HG03060 (cell line): ENCODE results near the gene RASSF8.
A peak's percentile ranks its signal among the peaks of the same experiment; 100 is the strongest.
"Not testable (repeated sequence)": the region's sequence is repeated elsewhere in the genome, so short reads cannot be mapped to it uniquely, and the experiment has no call there.

Source experiments
- ATAC-seq: cut with Tn5 transposase; IDR thresholded peaks from one replicate; pipeline ENCODE4 v1.9.1; 2021; ENCODE audit warnings: low read depth, moderate number of reproducible peaks; ENCODE audit not compliant: unreplicated experiment

The RASSF8 gene

DNA sequence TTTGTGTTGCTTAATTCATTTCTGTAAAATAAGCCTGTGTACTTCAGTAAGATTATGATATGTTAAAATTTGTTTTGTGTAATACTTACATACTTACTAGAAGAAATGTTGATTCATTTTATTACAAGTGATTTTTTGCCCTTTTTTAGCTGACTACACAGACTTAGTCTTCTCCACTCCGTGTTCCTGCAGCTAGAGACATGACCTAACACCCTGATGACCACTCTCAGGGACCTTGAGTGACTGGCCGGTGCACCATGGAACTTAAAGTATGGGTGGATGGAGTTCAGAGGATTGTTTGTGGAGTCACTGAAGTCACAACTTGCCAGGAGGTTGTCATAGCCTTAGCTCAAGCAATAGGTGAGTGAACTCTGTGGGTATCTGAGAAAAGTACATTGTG is 96.6 kb downstream of the RASSF8 start:
- ATAC-seq: no peak

DNA sequence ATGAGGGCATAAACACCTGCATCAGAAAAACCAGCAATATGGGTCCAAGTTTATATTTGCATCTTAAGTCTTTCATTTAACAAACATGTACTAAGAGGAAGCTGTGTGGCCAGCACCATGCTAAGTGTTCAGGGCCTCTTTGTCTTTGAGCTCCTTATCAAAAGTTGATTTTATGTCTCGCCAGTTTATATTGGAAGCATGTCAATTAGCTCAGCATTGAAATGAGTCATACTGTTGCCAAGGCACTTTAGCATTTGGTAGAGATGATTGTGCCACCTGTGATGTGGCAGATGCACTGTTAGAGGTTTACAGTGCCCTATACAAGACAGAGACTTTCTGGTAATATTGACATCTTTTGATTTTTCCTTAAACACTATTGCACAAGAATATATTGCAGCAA is 97.9 kb downstream of the RASSF8 start:
- ATAC-seq: no peak

DNA sequence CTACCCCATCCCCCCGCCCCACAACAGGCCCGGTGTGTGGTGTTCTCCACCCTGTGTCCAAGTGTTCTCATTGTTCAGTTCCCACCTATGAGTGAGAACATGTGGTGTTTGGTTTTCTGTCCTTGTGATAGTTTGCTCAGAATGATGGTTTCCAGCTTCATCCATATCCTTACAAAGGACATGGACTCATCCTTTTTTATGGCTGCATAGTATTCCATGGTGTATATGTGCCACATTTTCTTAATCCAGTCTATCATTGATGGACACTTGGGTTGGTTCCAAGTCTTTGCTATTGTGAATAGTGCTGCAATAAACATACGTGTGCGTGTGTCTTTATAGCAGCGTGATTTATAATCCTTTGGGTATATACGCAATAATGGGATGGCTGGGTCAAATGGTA is 98.8 kb downstream of the RASSF8 start:
- not testable (repeated sequence) for ATAC-seq

DNA sequence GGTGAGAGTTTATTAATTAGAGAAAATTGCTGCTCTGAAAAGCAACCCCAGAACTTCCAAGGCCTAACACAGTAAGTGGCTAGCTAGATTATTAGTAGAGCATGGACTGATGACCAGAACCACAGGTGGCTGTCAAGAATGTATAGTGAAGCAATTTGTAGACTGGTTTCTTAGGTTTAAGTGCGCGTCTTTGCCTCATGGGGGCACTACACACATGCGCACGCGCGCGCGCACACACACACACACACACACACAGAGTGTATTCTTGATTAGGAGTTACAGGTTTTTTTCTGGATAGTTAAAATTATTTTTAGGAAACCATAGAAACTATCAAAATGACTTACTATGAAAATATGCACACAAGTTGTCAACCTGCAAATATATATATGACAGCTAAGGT is 99.8 kb downstream of the RASSF8 start:
- no peak for ATAC-seq

DNA sequence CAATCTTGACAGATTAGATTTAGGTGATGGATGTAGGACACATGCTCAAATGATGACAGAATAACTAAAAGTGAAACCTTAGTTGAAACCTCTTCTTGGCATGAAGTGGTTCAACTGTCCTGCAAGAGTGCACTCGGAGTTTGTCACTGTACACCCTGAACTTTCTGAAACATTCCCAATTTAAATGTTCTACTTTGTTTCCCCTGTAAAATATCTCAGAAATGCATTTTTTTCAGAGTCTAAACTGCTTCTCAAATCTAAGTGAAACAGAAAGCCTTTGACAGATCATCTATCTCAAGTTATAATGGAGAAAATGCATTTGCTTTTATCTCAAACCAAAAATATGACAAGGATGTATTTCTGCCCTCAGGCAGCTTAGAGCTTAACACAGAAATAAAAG is 100.3 kb downstream of the RASSF8 start:
- no peak for ATAC-seq

DNA sequence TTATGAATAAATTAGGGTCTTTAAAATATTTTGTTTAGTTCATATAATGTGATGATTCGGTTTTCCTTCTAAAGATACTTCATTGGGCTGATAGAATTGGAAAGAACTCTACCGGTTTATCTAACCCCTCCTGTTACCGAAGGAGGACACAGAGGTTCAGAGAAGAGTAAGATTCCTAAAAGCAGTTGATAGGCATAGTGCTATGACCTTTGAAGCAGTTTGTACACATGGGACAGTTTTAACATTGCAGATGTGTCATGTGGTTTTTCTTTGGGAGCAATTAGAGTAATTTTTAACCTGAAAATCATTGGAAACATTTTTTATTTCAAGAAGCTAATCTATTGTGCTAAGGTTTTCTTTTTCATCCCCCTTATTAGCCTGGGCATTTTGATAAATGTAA is 103.5 kb downstream of the RASSF8 start:
- ATAC-seq: no peak

DNA sequence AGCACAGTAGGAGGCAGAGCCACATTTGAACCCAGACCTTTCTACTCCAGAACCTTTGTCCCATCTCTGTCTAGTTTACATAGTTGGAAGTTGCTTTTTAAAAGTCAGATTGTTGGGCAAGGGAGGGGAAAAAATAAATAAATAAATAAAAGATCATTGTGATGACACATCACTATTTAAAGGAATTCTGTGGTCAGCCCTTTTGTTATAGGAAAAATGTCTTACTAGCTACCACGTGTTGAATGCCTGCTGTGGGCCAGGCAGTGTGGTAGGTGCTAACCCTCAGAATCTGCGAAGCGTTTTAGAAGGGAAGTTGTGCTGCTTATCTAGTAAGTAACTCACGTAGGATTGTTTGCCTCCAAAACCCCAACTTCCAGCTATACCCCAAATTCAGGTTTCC is 104.1 kb downstream of the RASSF8 start:
- ATAC-seq: no peak

DNA sequence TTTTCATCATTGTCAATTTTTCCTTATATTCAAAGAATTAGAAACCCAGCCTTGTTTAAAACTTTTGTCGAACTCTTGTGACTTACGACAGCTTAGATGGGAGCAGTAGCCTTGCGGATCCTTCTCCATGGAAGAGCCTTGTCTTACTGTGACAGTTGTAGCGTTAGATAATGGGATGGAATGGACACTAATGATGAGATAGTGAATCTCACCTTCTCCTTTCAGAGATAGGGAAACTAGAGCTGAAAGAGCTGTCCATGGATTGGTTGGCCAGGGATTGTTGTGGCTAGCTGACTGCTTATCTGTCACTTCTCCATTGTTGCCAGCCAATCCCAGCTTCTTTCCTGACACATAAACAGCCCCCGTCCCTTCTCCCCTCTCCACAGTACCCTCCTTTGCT is 107.0 kb downstream of the RASSF8 start:
- ATAC-seq: no peak

DNA sequence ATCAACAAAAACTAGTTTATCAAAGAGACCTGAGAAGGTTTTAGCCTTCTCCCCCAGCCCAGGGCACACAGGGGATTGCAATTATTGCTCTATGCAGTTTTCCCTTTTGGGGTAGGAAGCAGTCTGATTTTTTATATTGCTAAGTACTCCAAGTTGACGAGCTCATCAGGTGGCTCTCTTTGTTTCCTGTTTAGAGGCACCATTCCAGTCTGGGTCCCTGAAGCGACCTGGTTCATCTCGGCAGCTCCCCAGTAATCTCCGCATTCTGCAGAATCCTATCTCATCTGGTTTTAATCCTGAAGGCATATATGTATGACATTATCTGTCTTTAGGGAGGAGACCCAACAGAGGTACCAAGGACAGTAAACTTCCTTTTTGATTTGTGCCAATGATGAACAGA is 110.0 kb downstream of the RASSF8 start:
- ATAC-seq: no peak

DNA sequence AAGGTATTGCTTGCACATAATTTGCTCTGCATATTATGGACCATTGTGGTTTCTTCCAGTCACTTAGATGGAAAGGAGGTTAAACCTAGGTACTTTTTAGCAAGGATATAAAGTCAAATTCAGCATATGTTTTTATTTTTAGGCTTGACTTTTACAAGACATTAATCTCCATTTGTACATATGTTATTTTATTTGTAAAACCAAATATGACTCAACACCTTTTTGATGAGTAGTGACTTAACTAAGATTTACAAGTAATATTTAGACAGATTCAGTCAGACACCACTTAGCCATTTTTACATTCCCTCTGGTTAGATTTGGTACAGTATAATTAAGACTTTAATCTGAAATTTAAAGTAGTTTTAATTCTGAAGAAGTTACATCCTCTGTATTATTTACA is 111.3 kb downstream of the RASSF8 start:
- ATAC-seq: no peak

DNA sequence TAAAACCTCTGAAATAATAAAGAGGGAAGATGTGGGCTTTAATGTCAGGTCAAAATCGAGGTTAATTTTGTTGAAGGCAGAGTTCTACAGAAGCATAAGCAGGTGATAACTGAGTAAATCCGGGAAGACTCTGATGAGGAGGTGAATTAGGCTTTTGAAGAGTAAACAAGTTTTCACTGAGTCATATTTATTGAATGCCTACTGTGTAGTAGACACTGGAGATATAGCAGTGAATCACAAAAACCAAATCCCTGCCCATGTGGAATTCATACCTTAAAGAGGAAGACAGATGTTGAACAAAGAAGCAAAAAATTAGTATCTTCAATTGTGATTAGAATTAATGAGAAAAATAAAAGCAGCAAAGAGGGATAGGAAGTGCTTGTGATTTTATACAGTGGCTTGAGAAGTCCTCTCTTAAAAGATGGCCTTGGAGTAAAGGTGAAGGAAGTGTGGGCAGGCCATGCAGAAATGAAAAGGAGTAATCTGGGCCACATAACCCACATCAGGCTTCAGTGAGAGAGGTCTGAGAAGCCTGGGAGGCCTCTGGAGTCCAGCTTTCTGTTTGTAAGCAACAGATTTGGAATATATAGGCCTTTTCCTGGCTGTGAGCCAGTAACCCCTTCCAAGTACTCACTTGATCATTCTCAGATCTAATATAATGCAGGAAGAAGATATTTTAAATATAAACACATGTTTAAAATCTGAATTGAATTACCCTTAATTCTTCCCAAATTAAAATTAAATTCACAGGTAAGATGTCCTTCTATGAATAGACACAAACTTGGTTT is 119.6 kb downstream of the RASSF8 start:
- no peak for ATAC-seq

DNA sequence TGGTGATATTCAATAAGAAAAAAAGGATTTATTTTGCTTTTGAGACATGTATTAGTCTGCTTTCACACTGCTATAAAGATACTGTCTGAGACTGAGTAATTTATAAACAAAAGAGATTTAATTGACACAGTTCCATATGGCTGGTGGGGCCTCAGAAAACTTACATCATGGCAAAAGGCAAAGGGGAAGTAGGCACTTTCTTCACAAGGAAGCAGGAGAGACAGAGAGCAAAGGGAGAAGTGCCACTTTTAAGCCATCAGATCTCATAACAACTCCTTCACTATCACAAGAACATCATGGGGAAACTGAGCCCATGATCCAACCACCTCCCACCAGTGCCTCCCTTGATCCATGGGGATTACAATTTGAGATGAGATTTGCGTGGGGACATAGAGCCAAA is 122.4 kb downstream of the RASSF8 start:
- no peak for ATAC-seq

DNA sequence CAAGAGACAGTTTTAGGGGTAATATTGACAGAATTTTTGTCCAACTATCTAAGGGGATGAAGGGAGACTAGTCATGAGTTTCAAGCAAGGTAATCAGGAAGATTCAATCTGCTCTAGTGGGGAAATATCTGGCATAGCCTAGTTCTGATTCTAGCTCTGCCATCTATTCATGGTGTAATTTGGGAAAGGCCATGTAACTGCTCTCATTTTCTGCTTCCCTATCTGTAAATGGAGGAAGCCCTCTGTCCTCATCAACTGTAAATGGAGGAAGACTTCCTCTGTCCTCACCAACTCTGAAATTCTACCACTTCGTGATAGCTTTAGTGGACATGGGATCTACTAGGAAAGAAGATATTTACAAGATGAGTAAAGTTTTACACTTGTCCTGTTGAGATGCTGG is 128.5 kb downstream of the RASSF8 start:
- ATAC-seq: no peak

DNA sequence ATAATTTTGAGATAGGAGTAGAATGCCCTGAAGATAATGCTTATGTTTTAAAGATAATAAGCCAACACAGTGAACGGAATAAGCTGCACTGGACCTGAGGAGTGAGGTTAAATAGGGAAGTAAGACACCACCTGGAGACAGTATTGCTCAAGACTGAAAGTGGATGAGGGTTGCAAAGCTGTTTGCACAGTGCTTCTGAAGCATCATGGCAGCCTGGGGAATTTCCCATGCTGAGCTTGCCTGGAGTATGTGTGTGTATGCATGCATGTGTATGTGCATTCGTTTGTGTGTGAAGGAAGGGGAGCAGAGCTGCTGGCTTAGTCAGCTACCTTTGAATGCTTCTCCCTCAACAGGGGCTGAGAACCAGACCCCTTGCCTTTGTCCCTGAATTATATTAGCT is 130.5 kb downstream of the RASSF8 start:
- peak; percentile 97 for ATAC-seq

DNA sequence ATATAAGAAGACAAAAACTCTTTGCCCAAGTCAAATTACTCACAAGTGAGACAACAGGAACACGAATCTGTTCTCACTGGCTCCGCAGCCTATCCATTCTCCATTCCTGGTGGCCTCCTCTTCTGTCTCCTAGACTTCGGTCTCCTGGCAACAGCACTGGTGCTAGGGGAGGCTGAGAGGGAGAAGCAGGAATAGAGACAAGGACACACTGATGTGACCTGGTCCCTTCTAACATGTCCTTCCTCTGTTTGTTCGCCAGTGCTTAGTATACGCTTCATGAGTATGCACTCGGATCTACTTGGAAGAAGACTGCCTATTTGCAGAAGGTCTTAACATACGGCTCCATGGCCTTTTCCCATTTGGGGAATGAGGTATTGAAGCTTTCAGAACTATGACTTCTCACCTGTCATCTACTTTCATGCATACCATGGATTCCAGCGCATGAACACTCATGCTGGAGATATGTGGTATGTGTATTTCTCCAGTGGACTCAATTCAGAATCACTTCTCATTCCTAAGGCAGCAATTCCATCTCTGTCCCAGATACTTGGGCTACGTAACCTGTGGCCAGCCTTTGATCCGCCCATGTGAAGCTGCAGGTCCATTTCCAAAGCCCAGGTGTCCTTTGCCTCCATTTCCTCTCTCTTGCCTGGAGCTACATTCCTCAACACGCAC is 132.5 kb downstream of the RASSF8 start:
- no peak for ATAC-seq

DNA sequence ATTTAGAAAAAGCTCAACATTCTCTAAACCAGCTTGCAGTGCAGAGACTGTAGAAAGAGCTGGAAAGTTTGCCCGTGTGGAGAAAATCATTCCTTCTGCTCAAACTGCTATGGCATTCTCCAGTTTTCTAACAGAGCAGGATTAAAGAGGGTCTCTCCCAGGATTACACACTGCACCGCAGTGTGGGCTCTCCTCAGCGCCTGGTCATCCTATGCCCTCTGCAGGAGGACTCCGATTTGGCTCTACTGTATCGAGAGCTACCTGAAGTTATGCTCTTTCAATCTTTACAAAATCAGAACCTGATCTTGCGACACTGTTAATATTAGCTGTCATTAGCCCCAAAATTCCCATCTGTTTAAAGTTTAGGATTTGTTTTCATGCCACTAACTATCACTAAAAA is 133.3 kb downstream of the RASSF8 start:
- no peak for ATAC-seq

DNA sequence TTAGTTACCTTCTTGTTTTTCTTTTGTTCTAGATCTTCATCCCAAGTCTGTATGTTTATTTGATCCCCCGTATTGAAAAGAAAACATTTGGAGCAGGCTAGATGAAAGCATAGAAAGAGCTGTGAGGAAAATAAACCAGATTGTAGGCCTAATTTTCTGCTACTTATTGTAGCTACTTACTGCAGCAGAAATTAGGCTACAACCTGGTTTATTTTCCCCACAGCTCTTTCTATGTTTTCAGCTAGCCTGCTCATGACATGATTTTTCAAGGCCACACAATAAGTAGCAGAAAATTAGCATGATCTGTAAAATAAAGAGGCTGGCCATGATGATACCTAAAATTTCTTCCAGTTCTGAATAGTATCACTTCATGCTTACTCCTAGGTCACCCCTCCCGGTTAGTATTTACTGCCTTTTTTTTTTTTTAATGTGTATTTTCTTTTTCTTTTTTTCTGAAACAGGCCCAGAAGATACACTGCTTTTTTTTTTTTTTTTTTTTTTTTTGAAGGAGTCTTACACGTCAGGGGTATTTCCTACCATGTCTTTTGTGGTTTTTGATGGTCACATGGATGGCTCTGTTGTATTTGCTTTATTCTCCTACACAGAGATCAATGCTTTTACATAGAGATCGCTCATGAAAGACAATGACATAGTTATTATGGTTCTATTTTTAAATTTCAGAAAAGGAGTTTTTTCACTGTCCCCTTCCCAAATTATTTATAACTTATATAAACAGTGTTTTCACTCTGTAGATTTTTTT is 134.0 kb downstream of the RASSF8 start:
- ATAC-seq: no peak

DNA sequence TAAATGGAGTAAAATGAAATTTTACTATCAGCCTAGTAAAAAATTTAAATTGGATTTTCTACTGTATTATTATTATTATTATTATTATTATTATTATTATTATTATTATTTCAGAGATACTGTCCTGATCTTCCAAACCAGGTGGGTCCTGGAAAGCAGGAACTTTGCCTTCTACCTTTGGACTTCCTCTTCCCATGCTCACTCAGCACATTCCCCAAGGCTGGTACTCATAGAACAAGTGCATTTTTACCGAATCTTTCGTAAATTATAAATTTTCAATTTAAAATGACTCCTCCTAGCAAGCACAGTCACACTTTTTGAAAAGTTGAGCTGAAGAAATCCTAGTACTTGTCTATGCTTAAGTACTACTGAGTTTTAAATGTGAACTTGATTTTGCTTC is 136.7 kb downstream of the RASSF8 start:
- no peak for ATAC-seq

DNA sequence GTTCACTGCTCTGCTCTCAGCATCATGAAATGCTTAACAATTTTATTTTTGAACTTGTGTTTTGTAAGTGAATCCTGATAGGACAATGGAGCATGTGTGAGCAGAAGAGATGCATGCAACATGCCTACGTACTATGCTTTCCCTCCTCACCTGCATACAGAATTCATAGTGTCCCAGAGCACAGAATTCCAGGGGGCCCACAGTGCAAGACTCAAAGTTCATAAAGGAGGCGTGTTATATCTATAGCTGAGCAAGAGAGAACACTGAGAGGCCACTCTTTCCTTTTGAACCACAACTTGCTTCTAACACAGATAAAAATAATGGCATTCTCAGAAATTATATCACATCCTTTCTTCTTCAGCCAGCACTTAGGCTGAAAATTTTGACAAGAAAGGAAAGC is 137.6 kb downstream of the RASSF8 start:
- no peak for ATAC-seq

DNA sequence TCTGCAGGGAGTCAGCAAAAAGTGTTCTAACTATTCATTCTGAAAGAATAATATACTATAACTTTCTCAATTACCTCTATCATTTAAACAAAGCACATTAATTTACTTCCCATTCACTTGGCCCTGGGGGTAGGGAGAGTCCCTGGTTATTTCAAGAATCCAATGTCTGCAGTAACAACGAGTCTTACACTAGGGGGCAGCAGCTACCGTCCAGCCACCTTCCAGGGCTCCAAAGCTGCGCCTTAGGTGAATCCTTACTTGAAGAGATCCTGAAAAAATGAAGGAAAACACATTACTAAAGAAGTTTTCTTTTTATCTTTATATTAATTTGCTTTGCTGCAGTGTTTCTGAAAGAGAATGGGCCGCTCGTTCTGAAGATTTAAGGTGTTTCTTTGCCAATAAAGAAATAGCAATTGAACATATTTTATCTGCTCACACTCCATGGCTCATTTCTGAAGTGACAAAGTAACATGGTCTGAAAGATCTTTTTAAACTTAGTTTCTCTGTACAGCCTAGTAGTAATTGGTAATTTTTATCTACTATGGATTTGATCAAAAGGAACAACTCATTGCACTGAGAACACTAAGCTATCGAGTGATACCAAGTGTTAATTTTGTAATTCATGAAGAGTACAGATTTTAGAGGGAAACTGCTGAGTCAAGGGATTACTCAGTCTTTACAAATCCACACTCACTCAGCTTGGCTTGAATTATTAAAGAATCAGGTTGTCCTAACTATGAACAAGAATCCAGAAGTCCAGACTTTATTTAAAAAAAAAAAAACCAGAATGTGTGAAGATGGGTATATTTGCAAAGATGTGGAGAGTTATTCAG is 138.8 kb downstream of the RASSF8 start:
- ATAC-seq: no peak
